ENCODE measurements around the gene GALNT17.
A peak's percentile ranks its signal among the peaks of the same experiment; 100 is the strongest.

The GALNT17 gene

DNA sequence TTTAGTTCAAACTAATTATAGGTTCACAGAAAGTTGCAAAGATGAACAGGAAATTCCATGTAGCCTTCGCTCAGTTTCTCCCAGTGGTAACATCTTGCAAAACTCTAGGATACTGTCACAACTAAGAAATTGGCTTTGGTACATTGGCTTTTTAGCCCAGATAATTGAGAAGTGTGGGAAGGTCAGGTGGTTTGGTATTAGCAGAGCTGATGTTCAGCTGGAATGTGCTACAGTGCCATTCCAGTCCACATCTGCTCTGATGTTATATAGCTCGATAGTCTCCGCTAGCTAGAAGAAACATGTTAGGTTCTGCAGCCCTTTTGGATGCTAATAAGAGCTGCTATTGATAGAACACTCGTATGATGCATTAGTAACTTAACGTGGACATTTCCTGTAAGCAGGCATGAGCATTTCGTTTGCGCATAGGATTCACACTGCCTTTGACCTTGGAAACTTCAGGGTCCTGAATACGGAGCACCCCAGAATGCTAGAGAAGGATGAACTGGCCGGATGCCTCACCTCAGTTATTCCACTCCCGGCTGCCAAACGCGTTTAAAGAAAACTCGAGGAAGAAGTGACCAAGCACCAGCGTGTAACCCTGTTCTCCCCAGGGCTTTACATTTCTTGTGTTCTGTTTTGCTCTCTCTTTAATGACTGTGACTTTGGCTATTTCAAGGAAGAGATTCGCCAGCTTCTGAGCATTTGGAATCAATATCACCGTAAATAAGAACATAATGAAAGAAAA is 271.4 kb downstream of the GALNT17 start:
- DNase-seq, result no peak

DNA sequence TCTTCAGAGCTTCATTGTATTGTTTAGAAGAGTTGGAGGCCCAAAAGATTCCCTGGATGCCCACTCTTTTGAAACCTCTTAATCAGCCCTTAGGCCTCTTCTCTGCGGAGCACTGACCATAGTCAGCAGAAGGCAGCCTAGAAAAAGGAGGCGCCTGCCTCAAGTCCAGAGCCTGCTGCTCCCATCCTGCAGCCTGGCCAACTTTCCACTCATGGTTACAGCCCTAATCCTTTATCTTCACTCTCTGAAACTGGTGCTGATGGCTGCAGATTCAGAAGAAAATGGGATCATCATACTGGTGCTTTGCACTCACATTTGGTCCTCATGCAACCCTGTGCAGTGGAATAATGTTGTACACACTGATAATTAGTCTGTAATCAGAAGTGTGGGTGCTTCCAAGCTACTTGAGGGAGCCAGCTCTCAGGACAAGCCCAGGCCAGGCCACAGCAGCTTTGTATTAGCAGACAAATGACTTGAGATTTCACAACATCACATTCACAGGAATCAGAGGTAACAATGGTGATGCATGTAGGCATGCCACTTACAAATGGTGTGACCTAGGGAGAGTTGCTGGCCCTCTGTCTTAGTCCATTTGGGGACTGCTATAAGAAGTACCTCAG is 272.9 kb downstream of the GALNT17 start:
- DNase-seq, result no peak

DNA sequence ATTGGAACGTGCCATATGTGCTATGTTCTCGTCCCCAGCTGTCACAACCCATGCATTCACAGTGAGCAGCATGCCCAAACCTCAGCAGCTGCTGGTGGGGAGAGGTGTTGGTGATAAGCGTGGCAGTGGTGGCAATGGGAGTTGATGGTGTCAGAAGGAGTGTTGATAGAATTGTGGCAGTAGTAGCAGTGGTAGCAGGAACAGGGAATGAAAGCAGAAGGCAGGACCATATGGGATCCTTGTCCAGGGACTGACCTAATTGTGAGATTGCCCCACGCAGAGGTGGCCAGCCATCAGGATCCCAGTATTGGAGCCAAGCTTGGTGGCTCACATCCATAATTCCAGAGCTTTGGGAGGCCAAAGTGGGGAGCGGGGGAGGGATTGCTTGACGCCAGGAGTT is 276.3 kb downstream of the GALNT17 start:
- DNase-seq, result peak; percentile 52

DNA sequence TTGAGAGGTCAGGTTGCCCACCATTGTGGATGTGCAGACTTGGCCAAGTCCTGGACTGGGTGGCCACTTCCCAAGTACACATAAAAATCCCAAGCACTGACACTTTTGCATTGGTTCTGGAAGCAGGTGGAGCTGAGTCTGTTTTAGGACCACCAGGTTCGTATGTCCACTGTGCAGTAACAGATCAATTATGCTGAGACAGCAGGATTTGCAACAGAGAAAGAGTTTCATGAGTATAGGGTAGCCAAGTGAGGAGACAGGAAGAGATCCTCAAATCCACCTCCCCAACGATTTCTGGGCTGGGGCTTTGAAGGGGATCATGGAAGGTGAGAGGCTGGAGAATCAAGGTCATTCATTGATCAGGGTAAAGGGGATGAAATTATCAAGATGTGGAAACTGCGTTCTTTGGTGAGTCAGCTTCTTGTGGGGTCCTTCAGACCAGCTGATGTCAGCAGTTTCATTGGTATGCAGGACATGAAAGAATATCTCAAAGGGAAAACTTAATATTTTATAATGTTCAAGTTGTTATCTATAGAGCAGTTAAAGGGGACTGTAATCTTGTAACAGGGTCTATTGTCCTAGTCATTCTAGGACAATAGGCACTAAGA is 277.7 kb downstream of the GALNT17 start:
- no peak for DNase-seq

DNA sequence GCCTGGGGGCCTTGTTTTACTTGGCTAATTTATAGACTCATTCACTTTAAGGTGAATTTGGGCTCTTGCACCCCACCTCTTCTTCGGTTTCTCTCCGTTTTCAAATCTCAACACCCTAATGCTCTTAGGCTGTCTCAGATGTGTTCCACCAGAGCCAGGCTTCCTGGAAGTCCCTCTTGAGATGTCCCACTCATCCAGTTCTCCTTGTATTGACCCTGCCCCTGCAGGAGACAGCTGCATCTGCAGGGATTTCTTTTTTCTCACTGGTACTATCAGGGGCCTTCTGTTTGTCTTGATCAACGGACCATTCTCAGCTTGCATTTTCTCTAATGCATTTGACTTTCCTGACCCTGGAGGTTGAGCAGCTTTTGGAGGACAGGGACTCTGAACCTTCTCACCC is 279.5 kb downstream of the GALNT17 start:
- no peak for DNase-seq

DNA sequence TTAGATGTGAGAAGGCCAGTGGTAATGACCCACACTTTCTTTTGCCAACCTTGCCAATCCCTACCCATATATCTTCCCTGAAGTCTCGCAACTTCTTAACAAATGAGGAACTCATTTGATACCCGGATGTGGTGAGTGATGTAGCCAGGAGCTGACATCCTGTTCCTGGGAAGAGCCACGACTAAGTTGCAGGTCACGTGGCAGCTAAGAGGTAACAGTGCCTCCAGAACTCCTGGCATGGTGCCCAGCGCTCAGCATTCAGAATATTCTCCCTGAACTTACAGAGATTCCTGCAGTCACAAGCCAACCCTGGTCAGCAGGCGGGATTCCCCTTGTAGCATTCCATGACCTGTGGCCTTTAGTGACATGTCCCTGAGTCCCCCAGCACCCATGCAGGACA is 282.5 kb downstream of the GALNT17 start:
- DNase-seq, result no peak

DNA sequence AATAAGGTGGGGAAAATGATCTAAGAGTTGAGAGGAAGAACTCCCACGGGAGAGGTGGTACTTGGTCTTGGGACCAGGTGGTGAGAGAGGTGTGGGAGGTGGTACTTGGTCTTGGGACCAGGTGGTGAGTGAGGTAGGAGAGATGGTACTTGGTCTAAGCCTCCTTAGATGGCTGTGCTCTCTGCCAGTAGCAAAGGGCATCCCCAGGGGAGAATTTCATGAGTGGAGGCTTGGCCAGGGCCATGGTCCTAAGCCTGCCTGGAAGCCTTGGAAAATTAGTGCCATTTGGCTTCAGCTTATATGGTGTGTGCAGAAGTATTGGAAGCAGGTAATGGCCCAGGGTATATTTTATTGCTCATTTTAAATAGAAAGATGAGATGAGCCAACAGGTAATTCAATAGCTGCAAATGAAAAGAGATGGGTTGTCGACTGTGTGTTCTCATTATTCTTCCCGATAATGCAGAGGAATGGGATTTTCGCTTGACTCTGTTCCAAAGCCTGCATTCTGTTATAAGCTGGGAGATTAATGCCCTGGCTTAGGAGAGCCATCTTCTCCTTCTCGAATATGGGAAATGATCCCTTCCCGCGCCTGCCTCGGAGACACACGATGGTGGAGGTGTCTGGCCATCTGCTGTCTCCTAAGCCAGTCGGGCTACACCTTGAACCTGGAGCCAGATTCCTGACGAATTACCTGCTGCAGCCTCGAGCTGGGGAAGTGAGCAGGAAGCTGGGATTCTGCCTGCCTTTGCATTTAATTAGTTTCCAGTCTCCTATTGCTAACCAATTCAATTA is 287.8 kb downstream of the GALNT17 start:
- no peak for DNase-seq

DNA sequence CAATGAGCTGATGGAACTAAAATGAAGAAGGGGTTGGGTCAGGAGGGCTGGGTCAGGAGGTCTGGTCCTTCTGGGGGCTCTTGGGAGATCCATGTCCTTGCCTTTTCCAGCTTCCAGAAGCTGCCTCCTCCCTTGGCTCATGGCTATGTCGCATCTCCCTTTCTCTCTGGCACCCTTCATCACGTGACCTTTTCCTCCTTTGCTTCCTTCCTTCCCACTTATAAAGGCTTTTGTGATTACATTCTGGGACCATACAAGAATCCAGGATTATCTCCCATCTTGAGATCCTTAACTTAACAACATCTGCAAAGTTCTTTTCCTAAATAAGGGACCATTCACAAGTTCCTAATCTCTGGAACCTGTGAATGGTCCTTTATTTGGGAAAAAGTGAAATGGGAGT is 290.2 kb downstream of the GALNT17 start:
- no peak for DNase-seq

DNA sequence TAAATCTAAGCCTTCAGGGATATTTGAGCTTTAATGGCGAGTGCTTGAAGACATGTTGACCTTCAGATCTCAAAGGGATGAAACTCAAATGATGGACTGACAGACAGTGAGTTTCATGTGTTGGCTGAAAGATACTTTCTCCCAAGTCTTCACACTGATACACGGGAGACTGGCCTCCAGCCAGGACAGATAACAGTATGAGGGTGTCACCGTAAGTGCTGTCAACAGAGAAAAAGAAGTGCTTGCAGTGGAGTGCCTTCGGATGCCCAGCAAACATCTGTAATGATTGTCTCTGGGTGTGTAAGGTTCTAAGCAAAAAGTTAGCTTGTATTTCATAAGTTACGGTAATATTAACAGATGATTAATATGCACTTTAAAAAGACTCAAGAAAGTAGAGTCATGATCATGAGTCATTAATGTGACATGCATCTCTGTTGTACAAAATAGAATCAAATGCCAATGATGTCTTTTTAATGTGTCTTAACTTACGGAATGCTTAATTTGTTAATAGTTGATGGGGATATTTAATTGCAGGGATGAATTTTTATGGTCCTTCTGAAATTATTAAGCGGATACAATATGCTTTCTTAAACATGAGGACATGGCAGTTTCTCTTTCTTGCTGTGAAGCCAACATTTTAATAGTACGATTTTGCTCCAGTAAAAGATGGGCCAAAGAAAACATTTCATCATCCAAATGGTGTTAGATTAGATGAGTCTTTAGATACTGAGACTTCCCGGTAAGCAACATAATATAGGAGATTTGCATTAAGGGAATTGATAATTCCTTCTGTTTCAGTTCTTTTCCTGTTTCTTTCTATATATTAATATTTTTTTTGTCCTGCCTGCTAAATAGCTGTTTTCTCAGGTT is 292.5 kb downstream of the GALNT17 start:
- no peak for DNase-seq

DNA sequence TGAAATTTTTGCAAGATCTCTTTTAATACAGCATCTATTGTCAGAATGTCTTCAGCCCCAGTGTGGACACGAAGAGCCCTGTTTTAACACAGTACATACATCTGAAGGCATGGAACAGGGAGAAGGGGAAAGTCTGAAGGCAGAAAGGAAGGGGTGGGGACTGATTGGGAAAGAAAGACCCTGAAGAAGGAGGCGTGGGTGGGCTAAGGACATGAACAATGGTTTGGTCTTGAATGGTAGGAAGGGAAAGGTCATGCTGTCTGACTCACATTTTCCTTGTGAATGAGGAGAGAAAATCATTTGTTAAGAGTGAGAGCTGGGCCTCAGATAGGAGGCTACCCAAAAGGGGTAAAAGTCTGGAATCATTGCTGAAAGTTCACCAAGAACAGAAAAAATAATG is 297.1 kb downstream of the GALNT17 start:
- DNase-seq, result no peak

DNA sequence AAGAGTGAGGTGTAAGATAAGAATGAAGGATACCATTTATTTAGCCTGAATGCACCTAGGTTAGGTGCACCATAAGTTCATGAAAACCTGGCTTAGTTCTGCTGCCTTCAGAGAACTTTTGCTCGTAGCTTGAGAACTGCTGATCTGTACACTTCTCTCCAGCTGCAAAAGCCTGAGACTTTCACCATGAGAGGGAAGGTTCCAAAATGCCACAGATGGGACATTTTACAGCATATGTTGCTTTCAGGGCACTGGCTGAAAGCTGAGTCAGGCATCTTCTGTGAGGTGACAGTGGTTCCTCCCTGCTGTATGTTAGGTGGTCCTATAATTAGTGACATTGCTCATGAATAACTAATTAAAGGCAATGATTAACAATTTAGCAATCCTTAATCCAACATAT is 298.3 kb downstream of the GALNT17 start:
- DNase-seq, result no peak

DNA sequence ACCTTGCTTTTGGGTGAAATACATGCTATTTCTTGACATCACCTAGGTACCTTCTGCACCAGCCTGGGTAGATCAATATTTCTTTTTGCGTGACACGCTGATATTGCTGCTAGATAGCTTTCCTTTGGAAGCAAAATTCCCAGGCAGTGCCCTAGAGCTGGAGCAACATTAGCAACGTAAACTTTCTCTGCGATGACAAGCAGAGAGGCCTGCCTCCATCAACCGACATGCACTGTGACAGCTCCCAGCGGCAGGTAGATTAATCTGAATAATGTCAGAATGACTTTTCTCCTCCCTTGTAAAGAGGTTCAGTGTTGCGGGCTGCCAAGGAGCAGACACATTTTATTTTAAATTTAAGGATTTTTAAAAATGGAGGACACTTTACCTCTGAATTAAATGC is 307.4 kb downstream of the GALNT17 start:
- no peak for DNase-seq

DNA sequence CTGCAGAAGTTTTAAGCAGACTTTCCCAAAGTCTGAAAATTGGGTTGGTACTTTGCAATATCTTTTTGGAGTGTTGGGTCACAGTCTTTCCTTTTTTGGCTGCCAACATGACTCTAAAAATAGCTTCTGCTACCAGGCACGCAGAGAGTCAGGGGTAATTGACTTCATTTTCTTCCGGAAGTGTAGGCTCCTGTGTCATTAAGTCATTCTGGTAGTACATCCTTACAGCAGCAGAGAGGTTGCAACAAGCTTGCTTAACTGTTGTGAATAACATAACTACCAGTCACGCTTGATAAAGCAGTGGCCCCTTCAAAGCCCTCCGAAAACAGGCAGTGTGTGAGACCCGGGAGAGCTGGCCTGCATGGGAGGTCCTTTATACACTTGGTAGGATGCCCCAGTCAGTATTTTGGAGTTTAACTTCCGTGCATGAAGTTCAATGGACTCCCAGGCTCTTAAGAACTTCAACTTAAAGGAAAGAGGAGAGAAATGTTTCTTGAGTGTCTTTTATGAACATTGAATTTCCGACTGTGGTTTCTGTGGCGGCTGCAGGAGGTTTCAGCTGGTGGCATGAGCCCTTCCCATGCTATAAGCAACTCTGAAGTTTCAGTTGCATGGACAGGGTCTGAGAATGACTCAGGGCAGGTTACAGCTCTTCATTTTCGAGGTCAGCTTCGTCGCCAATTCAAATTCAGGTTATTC is 310.7 kb downstream of the GALNT17 start:
- DNase-seq, result no peak

DNA sequence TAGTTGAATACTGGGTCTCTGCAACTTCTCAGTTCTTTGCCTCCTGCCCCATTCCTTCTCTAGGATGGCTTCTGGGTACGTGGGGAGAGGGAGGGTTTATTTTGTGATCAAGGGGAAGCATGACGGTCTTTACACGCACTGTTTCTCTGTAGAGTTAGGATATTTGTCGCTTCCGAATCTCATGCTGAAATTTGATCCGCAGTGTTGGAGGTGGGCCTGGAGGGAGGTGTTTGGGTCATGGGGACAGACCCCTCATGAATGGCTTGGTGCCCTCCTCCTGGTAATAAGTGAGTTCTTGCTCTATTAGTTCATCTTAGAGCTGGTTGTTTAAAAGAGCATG is 311.2 kb downstream of the GALNT17 start:
- DNase-seq, result no peak

DNA sequence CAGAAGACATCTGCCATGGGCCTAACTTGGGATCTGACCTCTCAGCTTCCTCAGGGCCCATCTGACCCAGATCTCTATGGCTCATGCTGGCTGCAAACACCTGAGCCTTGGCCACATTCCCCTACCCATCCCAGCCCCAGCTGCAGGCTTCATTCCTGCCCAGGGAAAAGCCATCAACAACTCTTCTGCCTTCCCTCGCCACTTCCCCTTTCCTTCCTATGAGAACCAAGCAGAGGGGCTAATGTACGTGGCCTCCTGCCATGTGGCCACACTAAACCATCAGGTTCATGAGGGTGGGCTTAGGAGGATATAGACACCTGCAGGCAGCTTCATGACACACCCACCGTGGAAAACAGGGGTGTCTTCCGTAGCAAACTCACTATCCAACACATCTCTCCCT is 312.2 kb downstream of the GALNT17 start:
- DNase-seq, result no peak

DNA sequence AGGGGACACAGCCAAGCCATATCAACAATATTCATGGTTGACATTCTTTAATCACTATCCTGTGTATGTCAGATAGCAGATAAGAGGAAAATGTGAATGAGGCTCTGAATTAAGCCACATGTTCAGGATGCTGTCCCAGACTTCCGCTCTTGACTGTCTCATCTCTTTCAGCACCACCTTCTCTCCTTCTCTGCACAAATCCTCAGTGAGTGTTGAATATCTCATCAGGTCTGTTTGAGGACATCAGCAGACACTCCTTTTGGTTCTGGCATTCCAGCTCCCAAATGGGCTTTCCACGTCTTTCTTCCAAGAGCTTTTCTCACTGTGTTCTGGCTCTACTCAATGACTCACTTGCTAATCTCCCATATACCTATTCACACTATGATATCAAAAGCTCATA is 321.7 kb downstream of the GALNT17 start:
- no peak for DNase-seq

DNA sequence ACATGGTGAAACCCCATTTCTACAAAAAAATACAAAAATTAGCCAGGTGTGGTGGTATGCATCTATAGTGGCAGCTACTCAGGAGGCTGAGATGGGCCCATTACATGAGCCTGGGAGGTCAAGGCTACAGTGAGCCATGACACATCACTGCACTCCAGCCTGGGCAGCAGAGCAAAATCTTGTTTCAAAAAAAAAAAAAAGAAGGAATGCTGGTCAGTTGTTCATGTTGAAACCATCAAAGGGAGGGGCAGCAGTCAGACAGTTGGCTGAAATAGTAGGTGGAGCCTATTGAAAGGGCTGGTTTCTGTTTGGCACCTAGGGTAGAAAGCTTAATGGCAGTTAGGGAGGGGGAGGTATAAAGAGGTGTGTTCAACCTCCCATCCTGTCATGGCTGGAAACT is 323.0 kb downstream of the GALNT17 start:
- DNase-seq, result no peak

DNA sequence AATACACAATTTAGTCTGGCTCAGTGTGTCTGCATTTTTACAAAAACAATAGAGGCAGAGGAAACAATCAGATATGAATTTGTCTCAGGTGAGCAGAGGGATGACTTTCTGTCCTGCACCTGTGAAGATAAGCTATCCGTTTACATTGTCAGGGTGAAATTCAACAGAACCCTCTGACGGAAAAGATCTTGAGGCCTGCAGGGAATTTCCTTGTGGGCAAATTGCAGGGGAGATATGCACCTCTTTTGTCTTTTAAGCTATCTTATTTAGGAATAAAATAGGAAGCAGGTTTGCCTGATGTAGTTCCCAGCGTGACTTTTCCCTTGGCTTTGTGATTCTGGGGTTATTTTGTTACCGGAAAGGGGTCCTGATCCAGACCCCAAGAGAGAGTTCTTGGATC is 325.1 kb downstream of the GALNT17 start:
- DNase-seq, result no peak

DNA sequence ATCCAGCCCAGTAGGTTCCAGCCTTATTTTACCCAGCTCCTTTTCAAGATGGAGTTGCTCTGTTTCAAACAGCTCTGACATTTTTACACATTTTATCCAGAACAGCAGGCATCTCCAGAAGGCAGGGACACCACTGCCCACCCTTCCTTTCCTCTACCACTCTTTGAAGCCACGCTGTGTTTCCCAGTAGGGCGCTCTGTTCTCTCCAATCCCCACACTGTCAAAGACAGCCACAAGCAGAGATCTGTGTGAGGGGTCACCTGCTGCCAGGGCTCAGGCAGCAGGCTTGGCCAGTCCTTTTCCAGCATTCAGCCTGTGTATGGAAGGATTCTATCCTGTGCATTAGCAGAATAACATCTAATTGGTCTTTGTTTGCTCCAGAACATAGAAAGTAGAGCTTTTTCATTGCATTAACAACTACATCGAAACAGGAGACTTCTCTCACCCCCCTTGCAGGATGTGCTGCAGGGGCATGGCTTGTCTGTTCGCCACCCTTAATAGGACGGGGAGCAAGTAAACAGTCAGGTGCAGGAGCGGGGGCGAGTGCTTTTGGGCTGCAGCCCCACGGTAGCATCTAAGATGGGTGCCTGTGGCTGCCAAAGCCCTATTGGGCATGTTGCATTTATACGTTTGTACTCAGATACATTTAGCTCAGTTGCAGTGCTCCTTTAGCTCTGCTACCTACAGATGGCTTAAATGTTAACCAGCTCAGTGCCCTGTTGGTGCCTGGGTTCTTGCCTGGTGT is 326.1 kb downstream of the GALNT17 start:
- no peak for DNase-seq

DNA sequence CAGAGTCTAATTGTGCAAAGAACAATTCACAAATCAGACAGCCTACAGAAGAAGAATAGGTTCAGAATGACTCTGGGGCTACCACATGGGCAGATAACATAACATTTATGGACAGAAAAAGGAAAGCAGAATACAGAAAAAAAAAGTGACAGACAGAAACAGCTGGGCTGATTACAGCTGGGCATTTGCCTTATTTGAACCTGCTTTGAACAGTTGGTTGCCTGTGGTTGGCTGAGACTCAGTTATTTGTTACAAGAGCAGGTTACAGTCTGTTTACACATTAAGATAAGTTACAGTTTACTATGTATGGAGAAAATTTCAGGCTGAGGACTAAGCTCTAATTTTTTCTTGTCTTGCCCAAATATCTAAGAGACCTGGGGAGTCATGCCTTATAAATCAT is 327.2 kb downstream of the GALNT17 start:
- DNase-seq, result no peak

DNA sequence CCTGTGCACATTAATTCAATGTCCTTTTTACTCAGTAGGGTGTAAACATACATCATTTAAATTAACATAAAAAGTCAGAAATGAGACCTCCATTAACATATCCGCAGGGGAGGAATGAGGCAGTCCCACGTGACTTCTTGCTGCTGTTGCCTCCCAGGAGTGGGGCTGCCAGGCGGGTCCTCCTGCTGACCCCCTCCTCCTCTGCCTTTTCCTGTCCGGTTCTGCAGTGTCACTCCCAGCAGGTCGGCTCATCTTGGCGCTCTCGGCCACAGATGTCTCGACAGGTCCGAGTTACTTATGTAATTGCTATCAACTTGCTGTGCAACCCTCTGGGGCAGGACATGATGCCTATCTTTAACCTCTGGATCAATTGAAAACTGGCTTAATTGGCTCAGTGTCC is 329.6 kb downstream of the GALNT17 start:
- DNase-seq, result no peak

All from femur (tissue), 1 donor.